WI38 (cell line): Measurements from ENCODE around the gene RPL32.

ENCODE experiments used
- H3K4me3 ChIP-seq: 2 replicates; pipeline ENCODE4 v1.5.1; 2011; ENCODE audit warnings: low read depth, mild to moderate bottlenecking, control low read depth, low read length
- TF ChIP-seq, protein P1 (sequence below): IDR thresholded peaks from 2 replicates; pipeline ENCODE4 v1.5.1; 2012; ENCODE audit warnings: low read depth, mild to moderate bottlenecking, control low read depth, low read length

Gene RPL32

DNA sequence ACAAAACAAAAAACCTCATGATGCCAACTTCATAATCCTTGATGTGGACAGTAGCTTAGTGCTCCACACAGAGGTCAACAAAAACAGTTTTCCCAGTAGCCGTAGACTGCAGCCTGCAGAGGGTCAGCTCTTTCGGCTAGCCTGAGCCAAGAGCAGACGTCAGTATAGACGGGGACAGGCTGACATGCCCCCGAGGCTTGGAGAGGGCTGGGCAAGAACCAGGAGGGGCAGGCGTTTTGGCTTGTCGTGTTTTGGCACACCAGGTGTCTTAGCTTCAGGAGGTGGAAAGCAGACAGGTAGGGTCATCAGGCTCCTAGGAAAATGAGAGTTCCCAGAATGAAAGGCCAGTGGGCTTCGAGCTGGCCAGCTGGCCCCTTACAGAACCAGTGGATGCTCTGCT, 23.1 kb downstream of the RPL32 start:
- TF ChIP-seq, protein P1, sequence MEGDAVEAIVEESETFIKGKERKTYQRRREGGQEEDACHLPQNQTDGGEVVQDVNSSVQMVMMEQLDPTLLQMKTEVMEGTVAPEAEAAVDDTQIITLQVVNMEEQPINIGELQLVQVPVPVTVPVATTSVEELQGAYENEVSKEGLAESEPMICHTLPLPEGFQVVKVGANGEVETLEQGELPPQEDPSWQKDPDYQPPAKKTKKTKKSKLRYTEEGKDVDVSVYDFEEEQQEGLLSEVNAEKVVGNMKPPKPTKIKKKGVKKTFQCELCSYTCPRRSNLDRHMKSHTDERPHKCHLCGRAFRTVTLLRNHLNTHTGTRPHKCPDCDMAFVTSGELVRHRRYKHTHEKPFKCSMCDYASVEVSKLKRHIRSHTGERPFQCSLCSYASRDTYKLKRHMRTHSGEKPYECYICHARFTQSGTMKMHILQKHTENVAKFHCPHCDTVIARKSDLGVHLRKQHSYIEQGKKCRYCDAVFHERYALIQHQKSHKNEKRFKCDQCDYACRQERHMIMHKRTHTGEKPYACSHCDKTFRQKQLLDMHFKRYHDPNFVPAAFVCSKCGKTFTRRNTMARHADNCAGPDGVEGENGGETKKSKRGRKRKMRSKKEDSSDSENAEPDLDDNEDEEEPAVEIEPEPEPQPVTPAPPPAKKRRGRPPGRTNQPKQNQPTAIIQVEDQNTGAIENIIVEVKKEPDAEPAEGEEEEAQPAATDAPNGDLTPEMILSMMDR = no peak
- H3K4me3 ChIP-seq = no peak overlapping the region

GRCh38 chr3:12817343-12817710, 24.0 kb downstream of the RPL32 start:
- no peak overlapping the region for H3K4me3 ChIP-seq
- TF ChIP-seq, protein P1 = no peak

GRCh38 chr3:12816521-12817342, 24.6 kb downstream of the RPL32 start:
- no peak overlapping the region for H3K4me3 ChIP-seq

DNA sequence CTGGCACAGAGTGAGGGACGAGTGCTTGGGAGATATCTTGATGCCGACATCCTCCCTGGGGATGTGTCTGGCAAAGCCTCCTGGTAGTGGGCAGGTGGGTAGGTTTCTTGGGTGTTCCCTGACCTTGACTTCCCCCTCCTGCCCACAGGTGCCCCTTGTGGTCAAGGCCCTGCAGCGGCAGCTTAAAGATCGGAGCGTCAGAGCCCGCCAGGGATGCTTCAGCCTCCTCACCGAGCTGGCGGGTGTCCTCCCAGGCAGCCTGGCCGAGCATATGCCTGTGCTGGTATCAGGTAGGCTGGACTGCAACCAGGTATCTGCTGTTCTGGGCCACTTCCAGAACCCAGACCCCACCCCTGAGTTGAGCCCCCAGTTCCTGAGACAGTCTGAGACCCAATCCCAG, 25.6 kb downstream of the RPL32 start:
- no peak overlapping the region for H3K4me3 ChIP-seq
- TF ChIP-seq, protein P1 = no peak

More at GRCh38 chr3:12816521-12817342, 24.6 kb downstream of the RPL32 start:
- TF ChIP-seq, protein P1 = no peak

DNA sequence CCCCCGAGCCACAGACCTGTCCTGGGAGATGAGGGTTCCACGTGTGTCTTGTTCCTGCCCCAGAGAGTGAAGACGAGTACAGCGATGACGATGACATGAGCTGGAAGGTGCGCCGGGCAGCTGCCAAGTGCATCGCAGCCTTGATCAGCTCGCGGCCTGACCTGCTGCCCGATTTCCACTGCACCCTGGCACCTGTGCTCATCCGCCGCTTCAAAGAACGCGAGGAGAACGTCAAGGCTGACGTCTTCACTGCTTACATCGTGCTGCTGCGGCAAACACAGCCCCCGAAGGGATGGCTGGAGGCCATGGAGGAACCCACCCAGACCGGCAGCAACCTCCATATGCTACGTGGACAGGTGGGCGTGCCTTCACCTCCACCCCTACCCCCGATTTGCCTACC, 26.3 kb downstream of the RPL32 start:
- no peak overlapping the region for H3K4me3 ChIP-seq
- TF ChIP-seq, protein P1 = no peak

DNA sequence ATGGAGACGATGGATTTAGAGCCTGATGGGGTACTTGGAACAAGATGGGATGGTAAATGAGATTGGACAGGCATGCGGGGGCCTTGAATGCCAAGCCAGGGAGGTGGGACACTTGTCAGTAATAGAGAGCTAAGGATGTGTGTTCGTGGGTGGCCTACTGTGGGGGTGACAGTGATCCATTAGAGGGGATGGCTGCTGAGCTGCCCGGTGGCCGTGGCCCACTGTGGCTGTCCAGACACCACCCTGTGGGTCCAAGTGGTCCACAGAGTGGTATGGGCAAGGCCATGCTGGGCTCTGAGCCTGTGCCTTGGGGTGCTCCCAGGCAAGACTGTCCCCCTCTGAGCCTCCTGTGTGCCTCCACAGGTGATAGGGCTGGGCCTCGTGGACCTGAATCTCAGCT, 27.4 kb downstream of the RPL32 start:
- H3K4me3 ChIP-seq = no peak overlapping the region
- TF ChIP-seq, protein P1 = no peak

DNA sequence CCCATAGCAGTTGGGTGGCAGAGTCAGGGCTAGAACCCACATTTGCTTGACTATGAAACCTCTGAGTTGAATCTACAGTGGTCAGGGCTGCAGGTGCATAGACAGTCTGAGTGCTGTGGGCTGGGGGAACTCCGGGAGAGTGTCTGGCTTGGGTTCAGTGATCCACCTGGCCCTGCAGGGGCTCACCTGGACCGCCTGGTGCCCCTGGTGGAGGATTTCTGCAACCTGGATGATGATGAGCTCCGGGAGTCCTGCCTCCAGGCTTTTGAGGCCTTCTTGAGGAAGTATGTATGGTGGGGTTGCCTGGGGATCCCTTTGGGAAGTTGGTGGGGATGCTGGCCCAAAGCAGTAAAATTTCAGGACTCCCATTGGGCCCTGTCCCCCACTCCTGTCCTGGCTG, 28.6 kb downstream of the RPL32 start:
- TF ChIP-seq, protein P1 = no peak
- H3K4me3 ChIP-seq = no peak overlapping the region
